ENCODE measurements around the gene AKIRIN1.
A peak's percentile ranks its signal among the peaks of the same experiment; 100 is the strongest.
"Not testable (repeated sequence)": the region's sequence is repeated elsewhere in the genome, so short reads cannot be mapped to it uniquely, and the experiment has no call there.

The AKIRIN1 gene

GRCh38 chr1:39045231-39045630, 54.2 kb downstream of the AKIRIN1 start:
- no peak for DNase-seq (ENCODE audit: low read depth in 2 of 2)

GRCh38 chr1:39046613-39047210, 55.6 kb downstream of the AKIRIN1 start:
- DNase-seq (ENCODE audit: low read depth in 2 of 2), result no peak

DNA sequence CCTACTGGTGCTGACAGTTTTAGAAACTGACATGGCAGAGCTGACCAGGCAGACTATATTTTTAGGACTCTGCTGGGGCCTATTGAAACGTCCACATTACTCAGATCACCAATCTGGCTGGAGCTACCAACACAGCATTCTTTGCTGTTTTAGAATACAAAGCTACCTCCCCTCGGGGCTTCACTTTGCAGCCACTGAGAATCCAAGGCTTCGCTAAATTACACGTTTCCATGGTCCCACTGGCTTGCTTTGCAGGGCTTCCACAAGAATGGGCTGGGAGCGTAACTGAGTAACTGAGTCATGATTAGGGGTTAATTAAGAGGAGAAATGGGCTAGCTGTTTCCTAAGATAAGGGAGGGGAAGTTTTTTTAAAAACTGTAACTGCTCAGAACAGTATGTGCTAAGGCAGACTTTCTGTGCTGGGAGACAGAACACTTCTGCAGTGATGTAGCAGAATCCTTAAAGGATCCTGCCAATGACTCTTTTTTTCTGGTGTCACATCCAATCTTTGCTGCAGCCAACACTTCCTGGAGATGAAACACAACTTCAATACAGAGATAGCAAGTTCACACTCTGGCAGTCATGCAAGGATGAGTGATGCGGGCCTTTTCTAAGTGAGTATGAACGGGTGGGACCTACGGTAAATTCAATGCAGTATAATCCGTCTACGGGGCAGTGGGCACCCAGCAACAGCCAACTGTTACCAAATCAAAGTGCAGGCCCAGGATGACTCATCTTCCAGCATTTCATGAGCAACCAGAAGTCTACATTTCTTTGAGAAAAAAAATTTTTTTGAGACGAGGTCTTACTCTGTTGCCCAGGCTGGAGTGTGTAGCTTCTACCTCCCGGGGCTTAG, 56.5 kb downstream of the AKIRIN1 start:
- DNase-seq (ENCODE audit: low read depth in 2 of 2), result peak; percentile 35 to 42

- no peak for DNase-seq (ENCODE audit: low read depth in 2 of 2)
Observed at GRCh38 chr1:39048745-39049370, 57.8 kb downstream of the AKIRIN1 start.

GRCh38 chr1:39050001-39050400, 58.9 kb downstream of the AKIRIN1 start:
- DNase-seq (ENCODE audit: low read depth in 2 of 2), result no peak

DNA sequence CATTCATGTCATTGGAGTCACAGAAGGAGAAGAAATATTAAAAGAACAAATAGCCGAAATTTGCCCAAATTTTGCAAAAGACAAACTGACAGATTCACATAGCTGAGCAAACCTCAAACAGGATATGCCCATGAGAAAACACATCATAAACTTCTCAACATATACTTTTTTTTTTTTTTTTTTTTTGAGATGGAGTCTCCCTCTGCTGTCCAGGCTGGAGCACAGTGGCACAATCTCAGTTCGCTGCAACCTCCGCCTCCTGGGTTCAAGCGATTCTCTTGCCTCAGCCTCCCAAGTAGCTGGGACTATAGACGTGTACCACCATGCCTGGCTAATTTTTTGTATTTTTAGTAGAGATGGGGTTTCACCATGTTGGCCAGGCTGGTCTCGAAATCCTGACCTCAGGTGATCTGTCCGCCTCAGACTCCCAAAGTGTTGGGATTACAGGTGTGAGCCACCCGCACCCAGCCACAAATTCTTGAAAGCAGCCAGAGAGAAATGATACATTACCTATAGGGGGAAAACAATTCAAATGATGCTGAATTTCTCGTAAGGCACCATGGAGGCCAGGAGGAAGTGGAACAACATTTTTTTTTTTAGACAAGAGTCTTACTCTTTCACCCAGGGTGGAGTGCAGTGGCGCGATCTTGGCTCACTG, 60.2 kb downstream of the AKIRIN1 start:
- DNase-seq (ENCODE audit: low read depth in 2 of 2), result not testable (repeated sequence)

- DNase-seq (ENCODE audit: low read depth in 2 of 2), result no peak
Observed at GRCh38 chr1:39051956-39052355, 60.9 kb downstream of the AKIRIN1 start.

DNA sequence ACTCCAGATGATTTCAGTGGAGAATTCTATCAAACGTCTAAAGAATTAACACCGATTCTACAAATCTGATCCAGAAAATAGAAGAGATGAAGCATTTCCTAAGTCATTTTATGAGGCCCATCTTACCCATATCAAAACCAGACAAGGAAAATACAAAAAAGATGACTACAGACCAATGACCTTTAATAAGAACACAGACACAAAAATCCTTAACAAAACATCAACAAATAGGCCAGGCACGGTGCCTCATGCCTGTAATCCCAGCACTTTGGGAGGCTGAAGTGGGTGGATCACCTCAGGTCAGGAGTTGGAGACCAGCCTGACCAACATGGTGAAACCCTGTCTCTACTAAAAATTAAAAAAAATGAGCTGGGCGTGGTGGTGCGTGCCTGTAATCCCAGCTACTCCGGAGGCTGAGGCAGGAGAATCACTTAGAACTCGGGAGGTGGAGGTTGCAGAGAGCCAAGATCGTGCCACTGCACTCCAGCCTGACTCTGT, 64.2 kb downstream of the AKIRIN1 start:
- DNase-seq (ENCODE audit: low read depth in 2 of 2), result not testable (repeated sequence)

Data from fibroblast of skin of left biceps (primary cell).